ENCODE measurements around the gene RAB7A. TPM values are rescaled to one million over a fixed set of nuclear protein-coding genes. Genes with fewer than 3 reads are reported as not detected.

The RAB7A gene
- total and polyA plus RNA-seq, 2 of the 4 experiments (the other 2 are of a cell fraction) = 57.0 to 240 TPM

DNA sequence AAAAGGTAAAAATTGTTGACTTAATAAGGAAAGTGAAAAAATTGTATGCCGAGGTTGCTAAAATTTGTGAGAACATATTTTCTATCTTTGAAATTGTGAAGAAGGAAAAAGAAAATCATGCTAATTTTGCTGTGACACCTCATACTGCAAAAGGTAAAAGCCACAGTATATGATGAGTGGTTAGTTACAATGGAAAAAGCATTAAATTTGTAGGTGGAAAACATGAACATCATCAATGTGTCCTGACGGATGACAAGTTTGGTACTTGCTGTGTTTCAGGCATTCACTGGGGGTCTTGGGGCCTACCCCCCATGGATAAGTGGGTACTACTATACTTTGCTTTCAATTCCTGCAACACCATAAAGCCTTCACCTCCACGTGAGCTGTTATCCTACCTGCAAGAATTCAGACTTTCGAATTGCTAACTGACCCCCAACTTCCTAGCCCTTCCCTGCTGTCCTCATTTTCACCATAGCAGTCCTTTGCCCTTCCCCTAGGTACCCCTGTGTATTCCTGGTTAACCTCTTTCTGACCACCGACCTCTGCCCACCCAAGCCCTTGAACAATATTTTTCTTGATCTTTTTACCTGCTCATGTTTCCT, 62.4 kb downstream of the RAB7A start:
- Histone ChIP-seq H3K23ac (ENCODE audit: low read depth, low read length) (no peak overlapping the region), H3K18ac (ENCODE audit: low read depth, low read length) (no peak overlapping the region), H3K79me1 (ENCODE audit: low read depth in 1 of 2, low read length in 2 of 2) (peaks cover 25 to 82% of the 10 kb centered on the region in 2 experiments), H2BK15ac (ENCODE audit: low read depth, low read length) (no peak overlapping the region), H3K4me3 (ENCODE audit: insufficient read depth, low read depth, low read length) (no peak overlapping the region), H2BK5ac (ENCODE audit: low read depth, low read length, poor library complexity, severe bottlenecking) (no peak overlapping the region), H2AK9ac (replicated peaks; ENCODE audit: low read depth, low read length, poor library complexity) (no peak overlapping the region), H3K9ac (ENCODE audit: low read depth, low read length) (no peak overlapping the region), H3K27ac (ENCODE audit: insufficient read depth, low read length) (no peak overlapping the region), H3K4me1 (ENCODE audit: control insufficient read depth, insufficient read depth, low read length) (peaks cover 17% of the 10 kb centered on the region), H4K8ac (ENCODE audit: low read depth in 2 of 2, low read length in 2 of 2) (no peak overlapping the region), H3K4ac (ENCODE audit: low read depth, low read length) (no peak overlapping the region), H3K36me3 (ENCODE audit: control insufficient read depth, insufficient read depth, low read length) (no peaks in the 10 kb centered on the region), H2BK120ac (ENCODE audit: low read depth, low read length) (no peak overlapping the region), H4K91ac (ENCODE audit: insufficient read depth, low read depth, low read length) (no peak overlapping the region), H2AFZ (replicated peaks; ENCODE audit: low read length, poor library complexity) (no peak overlapping the region), H3K4me2 (ENCODE audit: low read depth, low read length) (no peak overlapping the region), H3K56ac (ENCODE audit: extremely low read depth, insufficient read depth, low read length) (no peak overlapping the region), H4K20me1 (ENCODE audit: insufficient read depth, low read length) (peaks cover 87% of the 10 kb centered on the region), H2AK5ac (ENCODE audit: low read depth, low read length) (no peak overlapping the region), H3K9me3 (ENCODE audit: control insufficient read depth, insufficient read depth, low read length) (no peaks in the 10 kb centered on the region), H3K14ac (replicated peaks; ENCODE audit: low read depth, low read length) (no peak overlapping the region), H2BK20ac (ENCODE audit: low read depth, low read length) (no peak overlapping the region), H4K5ac (ENCODE audit: low read depth, low read length) (no peak overlapping the region), H3K27me3 (ENCODE audit: control insufficient read depth, insufficient read depth, low read length) (no peaks in the 10 kb centered on the region), H3K9me1 (ENCODE audit: insufficient read depth, low read length) (peaks cover 45% of the 10 kb centered on the region)
- no peak for ATAC-seq (ENCODE audit: low read depth)
- in situ Hi-C loops (cut with MboI; ENCODE audit: low sequenced_read_pairs) (no loop called here), intact Hi-C loops (cut with micrococcal nuclease) (no loop called here), dilution Hi-C loops (cut with HindIII; ENCODE audit: low sequenced_read_pairs, unreplicated experiment) (no loop called here)
- WGBS, 2 experiments (ENCODE audit: extremely low coverage in 2 of 2, insufficient read length in 1 of 2) = 93% methylated on average over 2 of the region's 5 CpGs; no CpG with 5 or more reads in 1 of the 2 experiments
- ChIA-PET POLR2A (ENCODE audit: unreplicated experiment) (no interaction called here), CTCF (interaction anchor here (0.6 kb wide), 1 partner anchor 202 kb away, joined by 7 read pairs; no protein-coding TSS in a partner anchor)
- TF ChIP-seq RAD21 (IDR thresholded peaks at IDR 0.05; ENCODE audit: low read length) (no peak), FOS (IDR thresholded peaks at IDR 0.05; ENCODE audit: low read depth, low read length) (no peak), POLR2A (IDR thresholded peaks at IDR 0.05; ENCODE audit: low read depth, low read length) (no peak), RCOR1 (IDR thresholded peaks at IDR 0.05; ENCODE audit: insufficient replicate concordance, low read length) (no peak), CEBPB (IDR thresholded peaks at IDR 0.05; ENCODE audit: low read depth, low read length) (no peak), MXI1 (IDR thresholded peaks at IDR 0.05; ENCODE audit: borderline replicate concordance, low read depth, low read length) (no peak), CHD1 (IDR thresholded peaks at IDR 0.05; ENCODE audit: low read depth, low read length) (no peak), SMC3 (IDR thresholded peaks at IDR 0.05; ENCODE audit: low read depth, low read length) (no peak), RFX5 (IDR thresholded peaks at IDR 0.05; ENCODE audit: low read depth, low read length) (no peak), MAFK (IDR thresholded peaks at IDR 0.05; ENCODE audit: low read depth, low read length) (no peak), BHLHE40 (IDR thresholded peaks at IDR 0.05; ENCODE audit: low read depth, low read length) (no peak), MAZ (IDR thresholded peaks at IDR 0.05; ENCODE audit: borderline replicate concordance, low read depth, low read length) (no peak), NFE2L2 (IDR thresholded peaks at IDR 0.05; ENCODE audit: low read depth, low read length) (no peak)
- TF ChIP-seq, protein P1, sequence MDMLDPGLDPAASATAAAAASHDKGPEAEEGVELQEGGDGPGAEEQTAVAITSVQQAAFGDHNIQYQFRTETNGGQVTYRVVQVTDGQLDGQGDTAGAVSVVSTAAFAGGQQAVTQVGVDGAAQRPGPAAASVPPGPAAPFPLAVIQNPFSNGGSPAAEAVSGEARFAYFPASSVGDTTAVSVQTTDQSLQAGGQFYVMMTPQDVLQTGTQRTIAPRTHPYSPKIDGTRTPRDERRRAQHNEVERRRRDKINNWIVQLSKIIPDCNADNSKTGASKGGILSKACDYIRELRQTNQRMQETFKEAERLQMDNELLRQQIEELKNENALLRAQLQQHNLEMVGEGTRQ (IDR thresholded peaks at IDR 0.05; ENCODE audit: low read depth, low read length) = no peak
- TF ChIP-seq, protein P2, sequence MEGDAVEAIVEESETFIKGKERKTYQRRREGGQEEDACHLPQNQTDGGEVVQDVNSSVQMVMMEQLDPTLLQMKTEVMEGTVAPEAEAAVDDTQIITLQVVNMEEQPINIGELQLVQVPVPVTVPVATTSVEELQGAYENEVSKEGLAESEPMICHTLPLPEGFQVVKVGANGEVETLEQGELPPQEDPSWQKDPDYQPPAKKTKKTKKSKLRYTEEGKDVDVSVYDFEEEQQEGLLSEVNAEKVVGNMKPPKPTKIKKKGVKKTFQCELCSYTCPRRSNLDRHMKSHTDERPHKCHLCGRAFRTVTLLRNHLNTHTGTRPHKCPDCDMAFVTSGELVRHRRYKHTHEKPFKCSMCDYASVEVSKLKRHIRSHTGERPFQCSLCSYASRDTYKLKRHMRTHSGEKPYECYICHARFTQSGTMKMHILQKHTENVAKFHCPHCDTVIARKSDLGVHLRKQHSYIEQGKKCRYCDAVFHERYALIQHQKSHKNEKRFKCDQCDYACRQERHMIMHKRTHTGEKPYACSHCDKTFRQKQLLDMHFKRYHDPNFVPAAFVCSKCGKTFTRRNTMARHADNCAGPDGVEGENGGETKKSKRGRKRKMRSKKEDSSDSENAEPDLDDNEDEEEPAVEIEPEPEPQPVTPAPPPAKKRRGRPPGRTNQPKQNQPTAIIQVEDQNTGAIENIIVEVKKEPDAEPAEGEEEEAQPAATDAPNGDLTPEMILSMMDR (conservative IDR thresholded peaks at IDR 0.05; ENCODE audit: low read depth, low read length) = no peak
- TF ChIP-seq, protein P3, sequence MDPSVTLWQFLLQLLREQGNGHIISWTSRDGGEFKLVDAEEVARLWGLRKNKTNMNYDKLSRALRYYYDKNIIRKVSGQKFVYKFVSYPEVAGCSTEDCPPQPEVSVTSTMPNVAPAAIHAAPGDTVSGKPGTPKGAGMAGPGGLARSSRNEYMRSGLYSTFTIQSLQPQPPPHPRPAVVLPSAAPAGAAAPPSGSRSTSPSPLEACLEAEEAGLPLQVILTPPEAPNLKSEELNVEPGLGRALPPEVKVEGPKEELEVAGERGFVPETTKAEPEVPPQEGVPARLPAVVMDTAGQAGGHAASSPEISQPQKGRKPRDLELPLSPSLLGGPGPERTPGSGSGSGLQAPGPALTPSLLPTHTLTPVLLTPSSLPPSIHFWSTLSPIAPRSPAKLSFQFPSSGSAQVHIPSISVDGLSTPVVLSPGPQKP (IDR thresholded peaks at IDR 0.05; ENCODE audit: borderline replicate concordance, low read depth, low read length) = no peak
- BruUV-seq (replicated peaks) = no TSS peak
- DNase-seq = no peak
